GM12865 (cell line): Measurements from ENCODE around the gene TTC28.
"Not testable (repeated sequence)": the region's sequence is repeated elsewhere in the genome, so short reads cannot be mapped to it uniquely, and the experiment has no call there.

Experiments
- DNase-seq: peaks from one replicate; pipeline ENCODE4 v3.0.0; 2010; ENCODE audit warnings: low read depth
- H3K4me3 ChIP-seq: 2 replicates; pipeline ENCODE4 v1.5.1; 2011; ENCODE audit warnings: mild to moderate bottlenecking, low read depth, low read length, control low read depth
- CTCF ChIP-seq: IDR thresholded peaks from 2 replicates; pipeline ENCODE4 v1.5.1; 2011; ENCODE audit warnings: low read length, control low read depth, low read depth, inconsistent platforms; ENCODE audit not compliant: insufficient read depth; ENCODE audit errors: missing control alignments

Gene TTC28

GRCh38 chr22:28585324-28585723, 94.3 kb downstream of the TTC28 start:
- DNase-seq, result no peak
- no peak overlapping the region for H3K4me3 ChIP-seq
- TF ChIP-seq CTCF, result no peak

- DNase-seq, result no peak
- H3K4me3 ChIP-seq, result no peak overlapping the region
- no peak for TF ChIP-seq CTCF
Observed at GRCh38 chr22:28582806-28583205, 96.8 kb downstream of the TTC28 start.

- no peak for TF ChIP-seq CTCF
- H3K4me3 ChIP-seq, result no peak overlapping the region
- no peak for DNase-seq
Observed at GRCh38 chr22:28581016-28581415, 98.6 kb downstream of the TTC28 start.

- DNase-seq, result no peak
- H3K4me3 ChIP-seq, result no peak overlapping the region
- TF ChIP-seq CTCF, result no peak
Observed at GRCh38 chr22:28576162-28576561, 103.5 kb downstream of the TTC28 start.

- no peak for TF ChIP-seq CTCF
- no peak for DNase-seq
Observed at GRCh38 chr22:28574159-28574788, 105.4 kb downstream of the TTC28 start.

GRCh38 chr22:28570696-28571373, 108.8 kb downstream of the TTC28 start:
- TF ChIP-seq CTCF, result no peak
- DNase-seq, result no peak
- no peak overlapping the region for H3K4me3 ChIP-seq

More at GRCh38 chr22:28574159-28574788, 105.4 kb downstream of the TTC28 start:
- H3K4me3 ChIP-seq, result no peak overlapping the region

GRCh38 chr22:28568974-28569373, 110.7 kb downstream of the TTC28 start:
- DNase-seq, H3K4me3 ChIP-seq: not testable (repeated sequence)
